ENCODE measurements around the gene PSMD9. TPM values are rescaled to one million over a fixed set of nuclear protein-coding genes. Genes with fewer than 3 reads are reported as not detected.

PSMD9 gene
- 100 to 1,000 TPM in 1 of 9 donors, 10 to 100 TPM in 8; 45.3 to 145 (median 58.4) TPM for total RNA-seq
- polyA plus RNA-seq, result 10 to 100 TPM; 31.4 to 32.7 (median 31.5) TPM
- long read RNA-seq, donor 1, transcript PSMD9-202 (2 exons, 2,087 nt), result minor isoform, 6 of 72 reads
- long read RNA-seq, donor 1, transcript PSMD9-207 (6 exons, 2,784 nt), result major isoform, 38 of 72 reads
- long read RNA-seq, donor 1, partial matches to known transcripts, result 24 of 72 reads
- long read RNA-seq, donor 1, other reads (novel, unspliced or antisense), result 0 of 72 reads
- long read RNA-seq, donor 2, transcript PSMD9-202 (2 exons, 2,087 nt), result minor isoform, 8 of 57 reads
- long read RNA-seq, donor 2, transcript PSMD9-207 (6 exons, 2,784 nt), result major isoform, 24 of 57 reads
- long read RNA-seq, donor 2, partial matches to known transcripts, result 20 of 57 reads
- long read RNA-seq, donor 2, other reads (novel, unspliced or antisense), result 0 of 57 reads
- long read RNA-seq, donor 3, transcript PSMD9-207 (6 exons, 2,784 nt), result major isoform, 23 of 40 reads
- long read RNA-seq, donor 3, partial matches to known transcripts, result 8 of 40 reads
- long read RNA-seq, donor 3, other reads (novel, unspliced or antisense), result 0 of 40 reads
- long read RNA-seq, donor 4, transcript PSMD9-201 (6 exons, 2,307 nt), result minor isoform, 5 of 87 reads
- long read RNA-seq, donor 4, transcript PSMD9-207 (6 exons, 2,784 nt), result major isoform, 79 of 87 reads
- long read RNA-seq, donor 4, partial matches to known transcripts, result 0 of 87 reads
- long read RNA-seq, donor 4, other reads (novel, unspliced or antisense), result 0 of 87 reads
- long read RNA-seq, donor 5, transcript PSMD9-207 (6 exons, 2,784 nt), result major isoform, 81 of 89 reads
- long read RNA-seq, donor 5, partial matches to known transcripts, result 0 of 89 reads
- long read RNA-seq, donor 5, other reads (novel, unspliced or antisense), result 4 of 89 reads
- long read RNA-seq, donor 6, transcript PSMD9-207 (6 exons, 2,784 nt), result major isoform, 45 of 53 reads
- long read RNA-seq, donor 6, partial matches to known transcripts, result 0 of 53 reads
- long read RNA-seq, donor 6, other reads (novel, unspliced or antisense), result 2 of 53 reads
- long read RNA-seq, donor 7, transcript PSMD9-207 (6 exons, 2,784 nt), result major isoform, 15 of 42 reads
- long read RNA-seq, donor 7, transcript PSMD9-201 (6 exons, 2,307 nt), result minor isoform, 5 of 42 reads
- long read RNA-seq, donor 7, partial matches to known transcripts, result 12 of 42 reads
- long read RNA-seq, donor 7, other reads (novel, unspliced or antisense), result 0 of 42 reads
- long read RNA-seq, donor 8, transcript PSMD9-202 (2 exons, 2,087 nt), result minor isoform, 6 of 75 reads
- long read RNA-seq, donor 8, transcript PSMD9-207 (6 exons, 2,784 nt), result major isoform, 41 of 75 reads
- long read RNA-seq, donor 8, partial matches to known transcripts, result 24 of 75 reads
- long read RNA-seq, donor 8, other reads (novel, unspliced or antisense), result 0 of 75 reads
- long read RNA-seq, donor 9, transcript PSMD9-207 (6 exons, 2,784 nt), result major isoform, 25 of 52 reads
- long read RNA-seq, donor 9, transcript PSMD9-202 (2 exons, 2,087 nt), result minor isoform, 5 of 52 reads
- long read RNA-seq, donor 9, partial matches to known transcripts, result 15 of 52 reads
- long read RNA-seq, donor 9, other reads (novel, unspliced or antisense), result 0 of 52 reads
- long read RNA-seq, donor 10, transcript PSMD9-207 (6 exons, 2,784 nt), result major isoform, 14 of 19 reads
- long read RNA-seq, donor 10, partial matches to known transcripts, result 0 of 19 reads
- long read RNA-seq, donor 10, other reads (novel, unspliced or antisense), result 0 of 19 reads

- WGBS, 4 donors, result 0% methylated on average over 12 to 67 of the region's 67 CpGs
- H3K4me3 ChIP-seq, result peak within 1 kb of the TSS; percentile 31 to 64 (median 50)
- H3K9me3 ChIP-seq (replicated peaks in 1 of 3), result no peaks in the 10 kb centered on the region
- TF ChIP-seq POLR2A (IDR thresholded peaks at IDR 0.05) (peak; percentile 77 to 89), CTCF (IDR thresholded peaks at IDR 0.05) (peak; percentile 46 to 72 (median 60))
- H3K36me3 ChIP-seq (replicated peaks in 1 of 2), result peaks cover 0 to 4% of the 10 kb centered on the region in 2 donors
- peak; percentile 98 for DNase-seq
- peaks cover 19 to 38% of the 10 kb centered on the region in 2 donors for H3K4me1 ChIP-seq (replicated peaks in 1 of 2)
- intact Hi-C loops (cut with DNase I), result loop anchor here (5.0 to 10.0 kb wide), 3 partner anchors 74 to 194 kb away; no protein-coding TSS in a partner anchor
- H3K27ac ChIP-seq, result peak within 1 kb of the TSS; percentile 77 to 99 (median 92)
- H3K27me3 ChIP-seq, result no peaks in the 10 kb centered on the region
These were observed at the start of gene PSMD9 for GRCh38 chr12:121888478-121889273. Gene PSMD9 (plus strand): TSS chr12:121888790. CDS start chr12:121888857, 67 bp downstream.

- no peaks in the 10 kb centered on the region for H3K9me3 ChIP-seq (replicated peaks in 1 of 3)
- H3K27ac ChIP-seq, result peak overlapping the region in 2 of 5 donors; percentile 43 to 62
- no peaks in the 10 kb centered on the region for H3K36me3 ChIP-seq (replicated peaks in 1 of 2)
- peak overlapping the region in 2 of 4 donors; percentile 39 to 55 for H3K4me3 ChIP-seq
- peak; percentile 100 for DNase-seq
- intact Hi-C loops (cut with DNase I), result no loop called here
- peak in 1 of 2 donors; percentile 63 for TF ChIP-seq POLR2A (IDR thresholded peaks at IDR 0.05)
- peak; percentile 18 to 64 (median 58) for TF ChIP-seq CTCF (IDR thresholded peaks at IDR 0.05)
- WGBS, 4 donors, result 11 to 20% (median 14%) methylated on average over 25 to 53 of the region's 53 CpGs
- H3K4me1 ChIP-seq (replicated peaks in 1 of 2), result peaks cover 6% of the 10 kb centered on the region in 2 donors
- H3K27me3 ChIP-seq, result no peaks in the 10 kb centered on the region
These were observed 49.2 kb upstream of the PSMD9 start for GRCh38 chr12:121839106-121839992.

Data from adrenal gland (tissue), 19 donors.